IMR-90 (cell line): ENCODE data around the gene SYMPK. TPM values are rescaled to one million over a fixed set of nuclear protein-coding genes. Genes with fewer than 3 reads are reported as not detected.

Source experiments
- ATAC-seq: fragments of 200-7000 bp; cut with Tn5 transposase; 2 replicates; pipeline ENCODE4 v1.9.1; 2020; ENCODE audit warnings: low read depth, mild to moderate bottlenecking, moderate library complexity
- BruUV-seq: library from RNA; stranded (reverse); fragments of 400-500 nt; replicated peaks from 2 replicates; lab custom pipeline; 2021; lab: Mats Ljungman, UMichigan
- CTCF ChIA-PET: fragments of 300-600 bp; formaldehyde crosslinking; extraction: SDS; loops from one replicate; lab custom pipeline; 2021; ENCODE audit warnings: antibody characterized with exemption; lab: Yijun Ruan, JAX
- POLR2A ChIA-PET: fragments of 300-600 bp; sonication (Branson Sonifier 250); formaldehyde crosslinking; loops from one replicate; lab custom pipeline; 2022; ENCODE audit warnings: antibody characterized with exemption; ENCODE audit not compliant: unreplicated experiment; lab: Charles Lee
- DNase-seq: peaks from one replicate; pipeline ENCODE4 v3.0.0; 2013
- H2AFZ ChIP-seq: replicated peaks from 2 replicates; pipeline ENCODE3; 2013; ENCODE audit warnings: low read length, mild to moderate bottlenecking; ENCODE audit not compliant: poor library complexity
- H2AK5ac ChIP-seq: 2 replicates; pipeline ENCODE4 v1.6.1; 2013; ENCODE audit warnings: low read depth, low read length, inconsistent platforms
- H2AK9ac ChIP-seq: replicated peaks from 2 replicates; pipeline ENCODE3; 2013; ENCODE audit warnings: mild to moderate bottlenecking, low read depth, low read length, moderate library complexity; ENCODE audit not compliant: poor library complexity
- H2BK120ac ChIP-seq: 2 replicates; pipeline ENCODE4 v1.6.1; 2013; ENCODE audit warnings: low read depth, low read length, inconsistent platforms
- H2BK15ac ChIP-seq: 3 replicates; pipeline ENCODE4 v1.6.1; 2013; ENCODE audit warnings: low read depth, low read length, inconsistent platforms
- H2BK20ac ChIP-seq: 2 replicates; pipeline ENCODE4 v1.6.1; 2013; ENCODE audit warnings: low read depth, mild to moderate bottlenecking, inconsistent platforms, low read length, moderate library complexity
- H2BK5ac ChIP-seq: 2 replicates; pipeline ENCODE4 v1.6.1; 2013; ENCODE audit warnings: mild to moderate bottlenecking, low read depth, low read length, inconsistent platforms; ENCODE audit not compliant: poor library complexity, severe bottlenecking
- H3K14ac ChIP-seq: replicated peaks from 2 replicates; pipeline ENCODE4 v1.6.1; 2013; ENCODE audit warnings: low read depth, low read length, inconsistent platforms
- H3K18ac ChIP-seq: 2 replicates; pipeline ENCODE4 v1.6.1; 2013; ENCODE audit warnings: low read depth, low read length, control low read depth
- H3K23ac ChIP-seq: 2 replicates; pipeline ENCODE4 v1.6.1; 2013; ENCODE audit warnings: low read depth, low read length, inconsistent platforms
- H3K27ac ChIP-seq: 2 replicates; pipeline ENCODE4 v1.5.1; 2013; ENCODE audit warnings: mild to moderate bottlenecking, control low read depth, low read length; ENCODE audit not compliant: insufficient read depth
- H3K27me3 ChIP-seq: 2 replicates; pipeline ENCODE4 v1.6.1; 2013; ENCODE audit warnings: low read length; ENCODE audit not compliant: control insufficient read depth, insufficient read depth
- H3K36me3 ChIP-seq: 2 replicates; pipeline ENCODE4 v1.6.1; 2013; ENCODE audit warnings: low read length, mixed read lengths; ENCODE audit not compliant: control insufficient read depth, insufficient read depth
- H3K4ac ChIP-seq: 2 replicates; pipeline ENCODE4 v1.6.1; 2013; ENCODE audit warnings: low read depth, low read length, inconsistent platforms
- H3K4me1 ChIP-seq: 2 replicates; pipeline ENCODE4 v1.6.1; 2013; ENCODE audit warnings: low read length, mixed read lengths; ENCODE audit not compliant: control insufficient read depth, insufficient read depth
- H3K4me2 ChIP-seq: 2 replicates; pipeline ENCODE4 v1.6.1; 2013; ENCODE audit warnings: low read depth, mild to moderate bottlenecking, control low read depth, low read length, moderate library complexity
- H3K4me3 ChIP-seq: 2 replicates; pipeline ENCODE4 v1.5.1; 2013; ENCODE audit warnings: low read depth, mild to moderate bottlenecking, control low read depth, low read length, moderate library complexity; ENCODE audit not compliant: insufficient read depth
- H3K56ac ChIP-seq: 2 replicates; pipeline ENCODE4 v1.6.1; 2013; ENCODE audit warnings: low read length, inconsistent platforms; ENCODE audit not compliant: insufficient read depth; ENCODE audit errors: extremely low read depth
- H3K79me1 ChIP-seq, 2 experiments: 2 replicates each; pipeline ENCODE4 v1.6.1; 2013; ENCODE audit warnings: low read length in 2 of 2, inconsistent platforms in 1 of 2, low read depth in 1 of 2
- H3K9ac ChIP-seq: 2 replicates; pipeline ENCODE4 v1.6.1; 2013; ENCODE audit warnings: low read depth, low read length, control low read depth
- H3K9me1 ChIP-seq: 2 replicates; pipeline ENCODE4 v1.6.1; 2013; ENCODE audit warnings: low read length, inconsistent platforms; ENCODE audit not compliant: insufficient read depth
- H3K9me3 ChIP-seq: 2 replicates; pipeline ENCODE4 v1.6.1; 2013; ENCODE audit warnings: low read length; ENCODE audit not compliant: control insufficient read depth, insufficient read depth
- H4K20me1 ChIP-seq: 2 replicates; pipeline ENCODE4 v1.6.1; 2013; ENCODE audit warnings: low read length, inconsistent platforms; ENCODE audit not compliant: insufficient read depth
- H4K5ac ChIP-seq: 2 replicates; pipeline ENCODE4 v1.6.1; 2013; ENCODE audit warnings: mild to moderate bottlenecking, low read depth, low read length, control low read depth
- H4K8ac ChIP-seq, 2 experiments: 2 replicates each; pipeline ENCODE4 v1.6.1; 2013; ENCODE audit warnings: low read depth in 2 of 2, low read length in 2 of 2, control low read depth in 1 of 2, inconsistent platforms in 1 of 2
- H4K91ac ChIP-seq: 2 replicates; pipeline ENCODE4 v1.6.1; 2013; ENCODE audit warnings: low read depth, low read length, inconsistent platforms; ENCODE audit not compliant: insufficient read depth
- BHLHE40 ChIP-seq: fragments of 150-350 bp; IDR thresholded peaks from 2 replicates; pipeline ENCODE4 v1.6.1; 2016; ENCODE audit warnings: mild to moderate bottlenecking, low read depth, low read length
- CEBPB ChIP-seq: IDR thresholded peaks from 2 replicates; pipeline ENCODE4 v1.6.1; 2012; ENCODE audit warnings: low read depth, low read length, improper control_type of control experiment
- CHD1 ChIP-seq: IDR thresholded peaks from 2 replicates; pipeline ENCODE4 v1.6.1; 2012; ENCODE audit warnings: low read depth, low read length, improper control_type of control experiment
- FOS ChIP-seq: fragments of 150-350 bp; IDR thresholded peaks from 2 replicates; pipeline ENCODE4 v1.6.1; 2016; ENCODE audit warnings: low read depth, low read length
- MAFK ChIP-seq: IDR thresholded peaks from 2 replicates; pipeline ENCODE4 v1.6.1; 2012; ENCODE audit warnings: low read depth, low read length, improper control_type of control experiment
- MAZ ChIP-seq: IDR thresholded peaks from 2 replicates; pipeline ENCODE4 v1.6.1; 2012; ENCODE audit warnings: low read depth, mild to moderate bottlenecking, low read length, improper control_type of control experiment, moderate library complexity, borderline replicate concordance
- MXI1 ChIP-seq: IDR thresholded peaks from 2 replicates; pipeline ENCODE4 v1.6.1; 2012; ENCODE audit warnings: low read depth, mild to moderate bottlenecking, low read length, moderate library complexity, borderline replicate concordance
- NFE2L2 ChIP-seq: fragments of 150-350 bp; IDR thresholded peaks from 2 replicates; pipeline ENCODE4 v1.6.1; 2016; ENCODE audit warnings: low read depth, mild to moderate bottlenecking, low read length
- POLR2A ChIP-seq: IDR thresholded peaks from 2 replicates; pipeline ENCODE4 v1.6.1; 2012; ENCODE audit warnings: mild to moderate bottlenecking, low read depth, low read length
- RAD21 ChIP-seq: IDR thresholded peaks from 2 replicates; pipeline ENCODE4 v1.6.1; 2012; ENCODE audit warnings: low read length, improper control_type of control experiment
- RCOR1 ChIP-seq: IDR thresholded peaks from 2 replicates; pipeline ENCODE4 v1.6.1; 2012; ENCODE audit warnings: mild to moderate bottlenecking, low read length, improper control_type of control experiment; ENCODE audit not compliant: insufficient replicate concordance
- RFX5 ChIP-seq: IDR thresholded peaks from 2 replicates; pipeline ENCODE4 v1.8.0; 2012; ENCODE audit warnings: low read depth, mild to moderate bottlenecking, low read length, moderate library complexity
- SMC3 ChIP-seq: fragments of 150-350 bp; IDR thresholded peaks from 2 replicates; pipeline ENCODE4 v1.6.1; 2016; ENCODE audit warnings: low read depth, mild to moderate bottlenecking, antibody characterized with exemption, low read length, moderate library complexity
- USF2 ChIP-seq: fragments of 150-350 bp; IDR thresholded peaks from 2 replicates; pipeline ENCODE4 v1.6.1; 2017; ENCODE audit warnings: mild to moderate bottlenecking, antibody characterized with exemption, low read length, low read depth
- WGBS, 2 experiments: methylation state at CpG; one replicate each; pipeline versions ENCODE4 v1.1.5 to v1.1.7; 2013; ENCODE audit warnings: missing lambda C conversion rate in 2 of 2; ENCODE audit not compliant: insufficient read length in 1 of 2; ENCODE audit errors: extremely low coverage in 2 of 2; 5-methylcytosine and 5-hydroxymethylcytosine counted together
- dilution Hi-C: fragments of 300-500 bp; cut with HindIII; formaldehyde crosslinking; loops from one replicate; pipeline ENCODE4 v1.14.3; 2018; ENCODE audit warnings: low sequenced_read_pairs; ENCODE audit not compliant: unreplicated experiment
- in situ Hi-C: fragments of 300-500 bp; cut with MboI; formaldehyde crosslinking; loops from 3 replicates; pipeline ENCODE4 v1.14.3; 2019; ENCODE audit warnings: low sequenced_read_pairs, inconsistent platforms, mixed read lengths
- intact Hi-C: fragments of 100-400 bp; cut with micrococcal nuclease; formaldehyde crosslinking; loops from 2 replicates; pipeline ENCODE4 v1.10.0; 2022
- polyA plus RNA-seq, 3 experiments: library from polyadenylated mRNA; depleted of rRNA; stranded (reverse); fragments of >200 nt; gene quantifications; 2 replicates each; pipeline ENCODE4 v1.2.3, GENCODE V29; 2012; ENCODE audit warnings: low replicate concordance in 1 of 3
- total RNA-seq: library from RNA; depleted of rRNA; stranded (reverse); fragments of >200 nt; gene quantifications from 2 replicates; pipeline ENCODE4 v1.2.3, GENCODE V29; 2012
- TF ChIP-seq, protein P1 (sequence below): fragments of 150-350 bp; IDR thresholded peaks from 2 replicates; pipeline ENCODE4 v1.6.1; 2016; ENCODE audit warnings: low read depth, mild to moderate bottlenecking, low read length, moderate library complexity, borderline replicate concordance
- TF ChIP-seq, protein P2 (sequence below): conservative IDR thresholded peaks from 2 replicates; pipeline ENCODE4 v1.5.1; 2012; ENCODE audit warnings: mild to moderate bottlenecking, low read depth, low read length, improper control_type of control experiment

SYMPK gene
- total and polyA plus RNA-seq, 2 of the 4 experiments (the other 2 are of a cell fraction): 35.3 to 71.5 TPM

DNA sequence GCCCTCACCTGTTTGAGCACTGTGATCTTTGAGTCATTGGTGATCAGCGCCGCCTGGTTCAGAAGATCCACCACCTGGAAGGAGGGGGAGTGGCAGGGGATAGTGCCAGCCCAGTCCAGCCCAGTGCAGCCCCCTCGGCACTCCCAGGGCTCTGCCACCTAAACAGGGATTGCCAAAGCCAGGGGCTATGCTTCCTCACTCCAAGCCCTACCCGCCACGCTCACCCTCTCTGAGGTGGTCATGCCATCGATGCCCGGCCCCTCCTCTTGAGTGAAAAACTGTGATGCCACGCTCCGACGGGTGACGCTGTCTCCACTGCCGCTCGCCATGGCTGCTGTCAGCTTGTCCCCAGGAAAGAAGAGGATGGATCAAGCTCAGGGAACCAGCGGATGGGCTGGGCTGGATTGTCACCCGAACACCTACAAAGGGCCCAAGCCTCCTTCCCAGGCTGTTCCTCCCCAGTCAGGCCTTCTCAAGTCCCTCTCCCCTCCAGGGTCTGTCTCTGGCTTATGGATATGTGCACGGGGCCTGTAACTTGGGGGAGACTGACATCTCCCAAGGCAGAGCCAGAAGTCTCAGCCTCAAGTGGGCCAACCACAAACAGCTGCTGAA, 8.7 kb downstream of the SYMPK start:
- Histone ChIP-seq H2AFZ (no peak overlapping the region), H4K20me1 (peaks cover 35% of the 10 kb centered on the region), H2BK15ac (no peak overlapping the region), H3K4ac (no peak overlapping the region), H3K4me3 (no peak overlapping the region), H2BK20ac (no peak overlapping the region), H2AK9ac (no peak overlapping the region), H3K56ac (no peak overlapping the region), H4K5ac (no peak overlapping the region), H3K14ac (no peak overlapping the region), H2BK5ac (no peak overlapping the region), H3K27me3 (no peaks in the 10 kb centered on the region), H3K9me3 (no peaks in the 10 kb centered on the region), H3K27ac (no peak overlapping the region), H4K91ac (no peak overlapping the region), H2AK5ac (no peak overlapping the region), H3K9me1 (peaks cover 10% of the 10 kb centered on the region; the same call in 1 of the 2 replicates), H3K4me1 (no peaks in the 10 kb centered on the region), H3K36me3 (peaks cover 45% of the 10 kb centered on the region), H2BK120ac (no peak overlapping the region), H4K8ac (no peak overlapping the region), H3K79me1 (peaks cover 31 to 61% of the 10 kb centered on the region in 2 experiments), H3K4me2 (no peak overlapping the region), H3K23ac (no peak overlapping the region), H3K18ac (no peak overlapping the region), H3K9ac (no peak overlapping the region)
- ATAC-seq (no peak), DNase-seq (no peak)
- WGBS, 2 experiments: 100% methylated on average over 2 of the region's 16 CpGs; no CpG with 5 or more reads in 1 of the 2 experiments
- in situ Hi-C loops: no loop called here
- dilution Hi-C loops: no loop called here
- ChIA-PET CTCF (no interaction called here), POLR2A (no interaction called here)
- intact Hi-C loops: no loop called here
- BruUV-seq: no TSS peak
- TF ChIP-seq, protein P1, sequence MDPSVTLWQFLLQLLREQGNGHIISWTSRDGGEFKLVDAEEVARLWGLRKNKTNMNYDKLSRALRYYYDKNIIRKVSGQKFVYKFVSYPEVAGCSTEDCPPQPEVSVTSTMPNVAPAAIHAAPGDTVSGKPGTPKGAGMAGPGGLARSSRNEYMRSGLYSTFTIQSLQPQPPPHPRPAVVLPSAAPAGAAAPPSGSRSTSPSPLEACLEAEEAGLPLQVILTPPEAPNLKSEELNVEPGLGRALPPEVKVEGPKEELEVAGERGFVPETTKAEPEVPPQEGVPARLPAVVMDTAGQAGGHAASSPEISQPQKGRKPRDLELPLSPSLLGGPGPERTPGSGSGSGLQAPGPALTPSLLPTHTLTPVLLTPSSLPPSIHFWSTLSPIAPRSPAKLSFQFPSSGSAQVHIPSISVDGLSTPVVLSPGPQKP: no peak
- TF ChIP-seq USF2: no peak
- no peak for TF ChIP-seq SMC3
- no peak for TF ChIP-seq CHD1
- TF ChIP-seq RAD21: no peak
- no peak for TF ChIP-seq CEBPB
- no peak for TF ChIP-seq RFX5
- no peak for TF ChIP-seq BHLHE40
- TF ChIP-seq RCOR1: no peak
- no peak for TF ChIP-seq FOS
- TF ChIP-seq POLR2A: no peak
- no peak for TF ChIP-seq NFE2L2
- TF ChIP-seq MXI1: no peak
- TF ChIP-seq, protein P2, sequence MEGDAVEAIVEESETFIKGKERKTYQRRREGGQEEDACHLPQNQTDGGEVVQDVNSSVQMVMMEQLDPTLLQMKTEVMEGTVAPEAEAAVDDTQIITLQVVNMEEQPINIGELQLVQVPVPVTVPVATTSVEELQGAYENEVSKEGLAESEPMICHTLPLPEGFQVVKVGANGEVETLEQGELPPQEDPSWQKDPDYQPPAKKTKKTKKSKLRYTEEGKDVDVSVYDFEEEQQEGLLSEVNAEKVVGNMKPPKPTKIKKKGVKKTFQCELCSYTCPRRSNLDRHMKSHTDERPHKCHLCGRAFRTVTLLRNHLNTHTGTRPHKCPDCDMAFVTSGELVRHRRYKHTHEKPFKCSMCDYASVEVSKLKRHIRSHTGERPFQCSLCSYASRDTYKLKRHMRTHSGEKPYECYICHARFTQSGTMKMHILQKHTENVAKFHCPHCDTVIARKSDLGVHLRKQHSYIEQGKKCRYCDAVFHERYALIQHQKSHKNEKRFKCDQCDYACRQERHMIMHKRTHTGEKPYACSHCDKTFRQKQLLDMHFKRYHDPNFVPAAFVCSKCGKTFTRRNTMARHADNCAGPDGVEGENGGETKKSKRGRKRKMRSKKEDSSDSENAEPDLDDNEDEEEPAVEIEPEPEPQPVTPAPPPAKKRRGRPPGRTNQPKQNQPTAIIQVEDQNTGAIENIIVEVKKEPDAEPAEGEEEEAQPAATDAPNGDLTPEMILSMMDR: no peak
- TF ChIP-seq MAZ: no peak
- TF ChIP-seq MAFK: no peak
